CMK (cell line): ENCODE results near the gene WDR33.
"Not testable (repeated sequence)": the region's sequence is repeated elsewhere in the genome, so short reads cannot be mapped to it uniquely, and the experiment has no call there.

Experiments used
- DNase-seq: peaks from one replicate; pipeline ENCODE4 v3.0.0-alpha.2; 2010; ENCODE audit warnings: low read depth

The WDR33 gene

DNA sequence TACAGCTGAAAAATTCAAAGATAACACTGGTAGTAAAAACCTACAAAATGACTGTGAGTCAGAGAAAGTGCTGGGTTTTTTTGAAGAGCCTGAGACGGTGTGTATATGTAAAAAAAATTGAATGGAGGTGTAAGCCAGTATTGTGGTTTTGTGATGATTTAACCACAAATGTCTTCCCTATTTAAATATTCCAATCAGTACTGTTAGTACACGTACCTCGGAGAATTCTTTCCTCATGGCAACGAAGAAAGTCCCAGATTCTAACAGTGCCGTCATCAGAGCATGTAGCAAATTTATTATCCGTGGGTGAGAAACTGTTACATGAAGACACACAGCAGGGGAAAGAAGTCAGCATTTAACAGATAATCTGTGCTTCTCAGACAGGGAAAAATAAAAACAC is 48.1 kb downstream of the WDR33 start:
- no peak for DNase-seq

DNA sequence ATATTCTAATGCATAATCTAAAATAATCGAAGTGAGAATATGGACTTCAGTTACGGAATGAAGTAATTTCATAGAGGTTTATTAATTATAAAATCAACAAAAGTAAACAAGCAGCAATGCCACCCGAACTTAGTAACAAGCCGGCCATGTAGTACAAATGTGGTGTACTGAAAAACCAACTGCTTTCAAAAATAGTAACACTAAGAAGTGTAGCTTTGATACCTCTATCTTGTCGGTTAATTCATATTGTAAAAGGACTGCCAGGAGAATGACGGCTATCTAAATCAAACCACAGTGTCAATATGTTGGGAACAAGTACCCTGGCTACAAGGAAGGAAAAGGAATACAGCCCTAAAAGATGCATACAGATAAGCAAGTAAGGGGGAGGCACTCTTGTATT is 48.5 kb downstream of the WDR33 start:
- DNase-seq: no peak

DNA sequence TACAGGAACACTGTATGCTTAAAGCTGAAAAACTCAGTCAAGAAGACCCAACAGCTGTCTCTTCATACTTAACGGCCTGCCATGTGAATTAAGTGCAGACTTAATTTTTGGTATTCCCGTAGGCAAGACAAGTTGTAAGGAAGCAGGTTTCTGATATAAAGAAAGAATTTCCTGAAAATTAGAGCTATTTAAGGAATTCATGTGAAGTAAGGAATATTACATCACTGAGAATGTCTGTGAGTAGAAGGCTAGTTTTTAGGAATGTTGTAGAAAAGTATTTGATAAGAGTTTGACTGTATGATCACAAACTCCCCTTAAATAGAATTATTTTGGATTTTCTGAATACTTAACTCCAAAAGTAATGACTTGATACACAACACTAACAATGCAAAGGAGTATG is 51.0 kb downstream of the WDR33 start:
- DNase-seq: no peak

DNA sequence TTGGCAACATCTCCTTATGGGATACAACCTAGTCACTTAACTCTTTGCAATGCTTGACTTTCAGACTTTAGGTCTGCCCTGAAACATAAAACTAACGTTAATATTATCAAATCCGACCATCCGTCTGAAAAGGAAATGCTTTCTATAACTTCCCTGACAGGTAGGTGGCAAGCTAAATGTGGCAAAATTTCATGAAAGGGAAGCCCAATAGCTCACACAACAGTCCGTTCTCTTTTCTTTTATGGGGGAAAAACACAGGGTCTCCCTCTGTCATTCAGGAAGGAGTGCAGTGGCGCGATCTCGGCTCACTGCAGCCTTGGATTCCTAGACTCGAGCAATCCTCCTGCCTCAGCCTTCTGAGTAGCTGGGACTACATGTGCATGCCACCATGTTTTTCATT is 56.8 kb downstream of the WDR33 start:
- no peak for DNase-seq

DNA sequence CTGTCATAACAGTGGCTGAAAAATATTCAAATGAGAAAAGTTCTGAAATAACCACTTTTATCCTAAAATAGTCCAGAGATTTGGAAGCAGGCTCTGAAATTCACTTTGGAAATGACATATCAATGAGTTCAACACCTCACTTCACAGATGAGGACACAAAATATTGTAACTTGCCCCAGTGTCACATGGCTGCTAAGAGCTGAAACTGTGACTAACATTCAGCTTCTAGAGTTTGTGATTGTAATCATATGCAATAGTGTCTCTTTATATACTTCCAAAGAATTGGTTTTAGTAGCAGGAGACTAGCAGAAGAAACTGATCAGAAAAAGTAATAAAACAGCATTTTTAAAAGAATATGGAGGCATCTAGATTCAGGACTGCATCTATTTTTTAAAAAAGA is 57.6 kb downstream of the WDR33 start:
- DNase-seq: no peak

DNA sequence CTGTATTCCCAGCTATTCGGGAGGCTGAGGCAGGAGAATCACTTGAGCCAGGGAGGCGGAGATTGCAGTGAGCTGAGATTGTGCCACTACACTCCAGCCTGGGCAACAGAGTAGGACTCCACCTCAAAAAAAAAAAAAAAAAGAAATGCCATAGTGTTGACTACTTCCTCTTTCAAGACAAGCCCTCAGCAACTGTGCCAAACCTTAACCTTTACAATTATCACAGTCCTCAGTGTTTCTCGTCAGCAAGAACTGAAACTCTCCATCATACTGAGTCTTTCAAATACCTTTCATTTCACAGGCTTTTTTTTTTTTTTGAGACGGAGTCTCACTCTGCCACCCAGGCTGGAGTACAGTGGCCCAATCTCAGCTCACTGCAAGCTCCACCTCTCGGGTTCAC is 61.4 kb downstream of the WDR33 start:
- DNase-seq: not testable (repeated sequence)

DNA sequence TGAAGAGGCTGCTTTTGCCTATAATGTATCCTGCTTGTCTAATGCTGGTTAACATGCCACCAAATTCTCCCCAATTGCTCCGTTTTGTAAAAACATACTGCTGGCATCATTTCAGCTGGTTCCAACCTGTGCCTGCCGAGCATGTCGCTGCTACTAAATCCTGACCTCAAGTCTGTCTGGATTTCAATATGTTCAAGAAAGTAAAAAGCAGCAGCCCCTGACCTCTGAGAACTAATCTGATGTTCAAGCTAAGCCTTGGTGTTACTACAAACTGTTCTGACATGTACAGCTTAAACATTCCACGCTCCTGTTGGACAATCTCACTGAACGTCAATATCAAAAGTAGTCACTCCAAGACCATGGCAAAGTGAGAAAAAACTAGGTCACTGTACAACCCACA is 63.4 kb downstream of the WDR33 start:
- no peak for DNase-seq

DNA sequence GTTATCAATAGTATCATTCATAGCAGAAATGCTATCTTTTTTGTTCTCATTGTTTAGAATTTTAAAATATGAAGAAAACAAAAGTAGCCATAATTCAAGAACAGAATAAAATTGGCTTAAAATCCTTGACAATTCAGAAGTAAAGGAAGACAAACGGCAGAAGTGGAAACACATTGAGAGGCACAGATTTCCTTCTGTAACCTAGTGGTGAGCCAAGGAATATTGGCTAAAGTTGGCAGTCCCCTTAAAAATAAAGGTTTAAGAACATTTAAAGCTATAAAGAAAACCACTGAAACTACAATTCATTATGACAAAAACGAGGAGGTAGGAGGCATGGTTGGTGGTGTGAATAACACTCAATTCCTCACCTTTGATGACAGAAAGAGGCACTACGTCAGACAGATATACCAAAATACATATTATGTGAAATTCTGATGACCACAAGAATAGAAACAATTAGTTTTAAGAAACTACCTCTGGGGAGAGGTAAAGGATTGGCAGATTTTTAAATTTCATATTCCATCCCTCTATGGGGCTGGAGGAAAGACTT is 67.4 kb downstream of the WDR33 start:
- no peak for DNase-seq

DNA sequence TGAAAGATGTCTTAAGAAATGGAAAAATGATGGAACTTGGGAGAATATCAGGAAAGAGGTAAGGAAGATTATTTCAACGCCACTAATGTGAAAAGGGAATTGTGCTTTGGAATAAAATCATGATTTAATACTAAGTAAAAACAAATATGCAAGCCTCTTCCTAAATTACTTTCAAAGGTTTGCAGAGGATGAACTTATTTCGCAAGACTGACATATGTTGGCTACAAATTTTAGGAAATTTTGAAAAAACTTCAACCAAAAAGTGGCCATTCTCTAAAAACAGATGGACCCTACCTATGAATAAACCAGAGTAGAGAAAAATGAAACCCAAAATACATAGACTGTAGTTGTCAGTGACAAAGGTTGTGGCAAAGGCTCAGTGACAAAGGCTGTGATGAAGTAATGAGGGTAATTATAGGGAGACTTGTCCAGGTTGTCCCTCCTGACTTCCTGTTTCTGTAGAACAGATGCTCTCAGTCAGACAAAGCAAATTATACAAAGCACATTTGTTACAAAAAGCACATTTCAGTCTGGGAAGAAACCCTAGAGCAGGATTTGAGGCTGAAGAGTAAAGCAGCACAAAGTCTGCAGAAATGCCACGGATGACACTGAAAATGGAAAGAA is 70.2 kb downstream of the WDR33 start:
- no peak for DNase-seq

DNA sequence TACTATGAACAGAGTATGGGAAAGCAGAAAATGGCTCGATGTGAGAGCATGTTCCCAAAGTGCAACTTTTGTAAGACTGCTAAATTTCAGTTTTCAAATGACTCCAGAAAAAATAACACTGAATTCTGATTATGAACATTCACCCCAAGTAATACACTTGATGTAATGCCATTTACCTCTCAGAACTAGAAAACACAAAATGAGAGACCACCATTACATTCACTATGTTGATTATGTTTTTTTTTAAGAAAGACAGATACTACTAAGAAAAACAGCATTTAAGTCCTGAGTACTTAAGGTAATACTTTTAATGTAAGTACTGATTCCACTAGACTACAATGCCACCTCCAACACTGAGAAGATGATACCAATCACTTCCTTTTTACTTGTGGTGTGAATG is 71.2 kb downstream of the WDR33 start:
- DNase-seq: no peak

DNA sequence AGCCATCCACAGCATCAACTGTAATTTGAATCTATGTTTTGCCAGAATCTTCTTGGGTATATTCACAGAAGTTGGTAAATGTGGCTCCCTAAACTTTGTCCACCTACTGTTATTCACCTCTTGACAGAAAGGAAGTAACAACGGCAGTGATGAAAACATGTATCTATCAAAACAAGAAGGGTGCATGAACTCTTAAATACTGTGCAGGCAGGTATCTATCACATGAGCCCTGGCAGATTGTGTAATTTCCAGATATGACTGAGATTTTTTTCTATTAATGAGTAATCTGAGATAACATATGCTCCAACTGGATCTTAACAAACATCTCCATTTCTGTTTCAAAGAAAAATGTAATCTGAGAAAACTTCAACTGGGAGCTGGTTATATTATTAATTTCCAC is 73.1 kb downstream of the WDR33 start:
- no peak for DNase-seq

DNA sequence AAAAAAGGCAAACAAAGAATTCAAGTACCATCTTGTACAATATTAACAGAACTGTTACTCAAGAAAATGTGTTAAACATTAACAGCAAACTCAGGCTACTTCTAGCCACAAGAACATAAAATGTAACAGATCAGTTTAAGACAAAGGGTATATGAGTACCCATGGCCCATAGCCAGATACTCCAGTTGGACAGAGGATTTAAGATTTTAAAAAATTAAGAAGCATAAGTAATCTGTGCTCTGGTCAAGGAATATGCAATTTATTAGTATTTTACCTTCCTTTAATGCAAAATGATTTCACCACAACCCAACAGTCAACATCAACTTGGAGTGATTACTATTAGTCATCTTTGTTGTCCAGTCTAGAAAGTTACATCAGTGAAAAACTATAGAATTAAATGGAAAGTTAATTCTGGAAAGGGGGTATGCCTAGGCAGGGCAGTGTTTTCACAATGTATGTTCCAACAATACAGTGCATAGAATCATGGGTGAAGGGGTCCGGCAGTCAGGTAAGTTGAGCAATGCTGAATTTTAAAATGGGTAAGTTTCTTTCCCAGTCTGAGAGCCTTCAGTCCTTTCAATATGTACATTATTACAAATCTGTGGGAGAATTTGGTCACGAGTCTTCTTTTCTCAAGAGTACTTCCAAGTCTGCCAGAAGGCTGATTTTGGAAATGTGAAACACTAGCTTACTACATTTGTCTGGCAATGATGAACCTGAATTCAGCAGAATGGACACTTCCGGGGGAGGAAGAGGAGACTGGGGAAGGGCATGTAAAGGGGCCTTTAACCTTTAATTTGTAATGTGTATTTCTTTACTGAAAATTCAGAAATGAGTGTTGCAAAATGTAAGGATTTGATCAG is 75.2 kb downstream of the WDR33 start:
- no peak for DNase-seq

DNA sequence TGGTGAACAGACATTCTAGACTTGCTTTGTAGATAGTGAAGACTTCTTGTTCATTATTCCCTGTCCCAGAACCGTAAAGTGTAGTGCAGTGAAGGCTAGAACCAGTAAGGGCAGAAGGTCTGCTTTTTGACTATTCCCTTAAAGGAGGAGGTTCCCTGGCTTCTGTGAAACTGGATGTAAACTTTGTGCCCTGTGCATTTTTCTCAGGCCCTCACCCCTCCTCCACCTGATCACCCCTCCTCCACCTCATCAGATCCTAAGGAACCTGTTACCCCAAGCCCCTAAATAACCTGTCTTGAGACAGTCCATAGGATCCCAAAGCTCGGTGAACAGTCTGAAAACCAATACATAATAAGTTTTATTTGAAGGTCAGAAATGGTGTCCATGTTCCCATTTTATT is 75.9 kb downstream of the WDR33 start:
- DNase-seq: no peak

DNA sequence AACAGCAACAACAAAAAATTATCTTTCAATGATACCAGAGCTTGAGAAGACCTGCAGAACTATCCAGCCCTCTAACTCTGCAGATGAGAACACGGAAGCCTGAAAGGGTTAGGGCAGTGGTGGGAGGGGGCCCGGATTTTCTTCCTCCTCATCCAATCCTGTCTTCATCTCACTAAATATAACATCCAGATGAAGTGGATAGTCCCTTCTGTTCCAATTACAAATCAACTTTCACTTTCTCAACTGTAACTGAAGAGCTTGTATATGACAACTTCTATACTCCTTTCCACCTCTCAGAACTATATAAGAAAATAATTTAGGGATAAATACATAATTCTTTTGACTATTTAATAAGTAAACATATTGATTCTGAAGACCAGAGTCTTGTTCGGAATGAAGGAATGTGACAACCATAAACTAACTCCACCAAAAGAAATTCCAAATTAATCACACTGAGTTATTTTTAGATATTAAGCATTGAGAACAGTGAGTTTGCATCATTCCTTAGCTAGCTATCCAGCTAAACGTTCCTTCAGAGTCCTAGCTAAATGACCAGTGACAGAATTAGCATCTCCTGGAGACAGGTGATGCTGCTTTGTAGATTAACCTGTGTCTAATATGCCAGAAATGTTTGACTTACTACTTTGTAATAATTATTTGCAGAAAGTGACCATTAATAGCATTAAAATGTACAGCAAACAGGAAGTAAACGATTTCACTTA is 77.0 kb downstream of the WDR33 start:
- no peak for DNase-seq

DNA sequence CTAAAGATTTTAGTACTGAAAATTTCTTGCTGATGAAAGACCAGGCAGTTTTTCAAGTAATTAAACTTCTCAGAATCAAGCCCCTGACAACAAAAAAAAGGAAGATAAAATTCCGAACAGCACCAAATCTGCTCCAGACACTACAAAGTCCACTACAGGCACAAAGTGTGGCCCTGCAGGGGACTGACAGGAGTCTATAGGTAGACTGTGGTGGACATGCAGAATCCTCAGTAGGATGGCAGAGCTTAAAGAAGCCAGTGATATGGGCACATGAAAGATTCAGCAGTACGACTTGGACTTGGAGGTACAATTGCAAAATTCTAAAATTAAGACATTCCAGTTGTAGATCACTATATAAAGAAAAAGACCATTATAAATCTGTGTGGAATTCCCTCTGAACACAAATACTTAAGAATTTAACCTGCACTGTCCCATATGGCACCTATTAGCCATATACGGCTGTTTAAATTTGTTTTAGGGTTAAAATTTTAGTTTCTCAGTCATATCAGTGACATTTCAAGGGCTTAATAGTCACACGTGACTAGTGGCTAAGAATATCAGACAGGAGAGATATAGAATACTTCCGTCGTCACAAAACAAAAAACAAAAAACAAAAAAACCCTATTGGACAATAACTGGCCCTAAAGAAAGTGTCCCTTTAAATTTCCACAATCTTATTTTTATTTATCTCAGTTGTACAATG is 77.7 kb downstream of the WDR33 start:
- no peak for DNase-seq

DNA sequence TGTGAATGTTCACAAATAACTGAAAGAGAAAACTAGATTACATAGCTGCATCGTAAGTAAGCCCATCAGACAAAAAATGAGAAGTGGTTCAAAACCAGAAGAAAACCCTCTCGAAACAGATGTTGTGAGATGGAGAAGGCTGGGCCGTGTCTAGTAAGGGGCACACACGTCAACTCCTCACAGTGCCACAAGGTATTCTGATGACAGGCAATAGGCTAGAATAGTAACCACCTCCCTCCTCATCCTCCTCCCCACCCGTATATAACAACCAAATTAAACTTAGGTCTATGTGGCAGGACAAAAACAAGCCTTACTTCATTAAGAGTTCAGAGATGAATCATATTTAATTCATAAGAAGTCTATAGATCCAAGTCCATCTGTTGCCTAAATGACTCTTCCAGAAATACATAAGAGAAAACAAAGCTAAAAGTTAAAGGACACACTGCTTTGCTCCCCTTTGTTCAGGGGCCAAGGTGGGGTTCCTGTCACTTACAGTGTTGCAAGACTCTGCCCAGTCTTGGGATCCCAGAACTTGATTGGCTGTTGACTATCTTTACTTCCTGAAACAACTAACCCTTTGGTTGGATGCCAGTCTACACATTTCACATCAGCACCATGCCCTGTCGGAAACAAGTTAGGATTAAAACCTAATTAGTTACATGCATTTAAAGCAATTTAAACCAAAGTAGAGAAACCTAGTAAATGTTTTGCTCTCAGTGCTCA is 84.7 kb downstream of the WDR33 start:
- no peak for DNase-seq

DNA sequence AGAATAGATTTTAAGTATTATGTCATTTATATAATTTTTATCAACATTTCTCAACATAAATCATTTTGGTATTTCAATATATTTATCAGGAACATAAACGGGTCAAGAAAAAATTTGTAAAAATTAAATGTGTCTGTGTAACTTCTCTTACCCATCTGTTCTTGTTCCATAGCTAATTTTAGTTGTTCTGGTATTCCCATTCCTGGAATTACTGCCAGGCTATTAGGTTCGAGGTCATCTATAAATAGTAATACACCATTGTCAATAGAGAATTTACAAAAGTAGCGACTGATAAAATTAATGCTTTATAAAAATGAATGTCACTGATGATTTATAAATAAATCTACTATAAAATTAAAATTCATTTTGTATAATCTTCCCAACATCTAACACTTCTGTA is 88.2 kb downstream of the WDR33 start:
- DNase-seq: no peak

DNA sequence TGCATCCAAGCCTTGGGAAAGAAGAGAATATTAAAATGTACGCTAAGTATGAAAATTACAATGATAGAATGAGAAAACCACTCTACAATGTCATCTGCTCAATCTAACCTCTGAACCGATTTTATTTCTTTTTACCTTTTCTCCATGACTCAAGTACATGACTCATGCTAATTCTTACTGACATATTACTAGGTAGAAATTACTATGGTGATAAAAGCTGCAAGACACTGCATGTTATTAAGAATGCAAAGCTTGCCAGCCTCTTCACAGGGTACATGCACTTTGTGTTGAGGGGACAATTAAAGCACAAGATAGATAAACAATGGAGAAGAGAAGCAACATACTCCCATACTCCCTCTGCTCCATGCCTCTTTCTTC is 89.0 kb downstream of the WDR33 start:
- no peak for DNase-seq

DNA sequence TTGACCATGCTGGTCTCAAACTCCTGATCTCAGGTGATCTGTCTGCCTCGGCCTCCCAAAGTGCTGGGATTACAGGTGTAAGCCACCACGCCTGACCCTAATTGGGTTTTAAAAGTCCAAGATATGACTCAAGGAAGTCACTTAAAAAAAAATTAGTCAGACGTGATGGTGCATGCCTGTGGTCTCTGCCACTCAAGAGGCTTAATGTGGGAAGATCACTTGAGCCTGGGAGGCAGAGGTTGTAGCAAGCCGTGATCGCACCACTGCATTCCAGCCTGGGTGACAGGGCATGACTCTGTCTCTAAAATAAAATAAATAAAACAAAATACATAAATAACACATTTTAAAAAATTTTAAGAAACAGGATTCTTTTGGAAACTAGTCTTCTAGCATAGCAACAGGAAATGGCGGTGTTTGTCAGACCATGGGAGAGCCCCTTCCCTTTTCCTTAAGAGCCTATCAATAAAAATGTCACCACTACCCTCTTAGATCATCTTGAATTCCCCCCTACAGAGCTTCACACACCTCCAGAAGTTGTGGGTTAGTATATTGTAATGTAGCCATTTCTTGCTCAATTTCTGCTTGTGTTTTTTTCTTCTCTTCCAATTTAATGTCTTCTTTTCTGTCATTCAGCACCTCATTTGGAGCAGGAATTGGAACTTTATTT is 89.5 kb downstream of the WDR33 start:
- no peak for DNase-seq

DNA sequence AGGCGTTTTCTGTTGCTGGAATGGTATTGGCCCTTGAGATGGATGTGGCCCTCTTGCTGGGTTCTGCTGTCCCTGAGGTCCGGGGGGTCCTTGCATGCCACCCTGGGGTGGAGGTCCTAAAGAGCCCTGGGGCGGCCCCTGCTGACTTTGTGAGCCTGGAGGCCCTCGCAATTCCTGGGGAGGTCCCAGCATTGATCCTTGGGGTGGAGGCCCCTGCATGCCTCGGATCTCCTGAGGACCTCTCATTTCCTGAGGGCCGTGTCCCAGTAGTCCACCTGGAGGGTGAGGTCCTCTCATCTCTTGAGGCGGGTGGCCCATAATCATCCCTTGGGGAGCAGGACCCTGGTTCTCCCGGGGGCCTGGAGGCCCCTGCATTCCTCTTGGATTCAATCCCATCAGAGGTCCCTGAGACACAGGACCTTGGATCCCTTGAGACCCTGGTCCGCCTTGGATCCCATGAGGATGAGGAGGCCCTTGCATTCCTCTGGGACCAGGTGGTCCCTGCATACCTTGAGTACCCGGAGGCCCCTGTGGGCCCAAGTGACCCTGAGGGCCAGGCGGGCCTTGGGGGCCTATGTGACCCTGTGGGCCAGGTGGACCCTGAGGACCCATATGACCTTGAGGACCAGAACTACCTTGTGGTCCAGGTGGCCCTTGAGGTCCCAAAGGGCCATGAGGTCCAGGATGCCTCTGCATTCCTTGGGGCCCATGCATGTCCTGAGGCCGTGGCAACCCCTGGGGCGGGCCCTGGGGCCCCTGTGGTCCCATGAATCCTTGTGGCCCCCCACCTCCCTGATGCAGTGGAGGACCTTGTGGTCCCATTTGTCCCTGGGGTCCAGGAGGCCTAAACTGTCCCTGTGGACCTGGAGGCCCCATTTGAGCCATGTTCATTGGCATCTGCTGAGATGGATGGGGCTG is 91.4 kb downstream of the WDR33 start:
- DNase-seq: no peak
